Urinary bladder (tissue), 4 donors: ENCODE measurements around the gene DTNB. TPM values are rescaled to one million over a fixed set of nuclear protein-coding genes. Genes with fewer than 3 reads are reported as not detected.

ENCODE experiments used
- DNase-seq: peaks from one replicate; pipeline ENCODE4 v3.0.0-alpha.2; 2015; ENCODE audit errors: extremely low spot score
- H3K27ac ChIP-seq: one replicate; pipeline ENCODE4 v1.5.1; 2013; ENCODE audit warnings: low read depth, mild to moderate bottlenecking, moderate library complexity
- H3K36me3 ChIP-seq: one replicate; pipeline ENCODE4 v1.6.1; 2013; ENCODE audit warnings: mild to moderate bottlenecking, moderate library complexity; ENCODE audit not compliant: insufficient read depth
- H3K4me1 ChIP-seq: one replicate; pipeline ENCODE4 v1.6.1; 2013; ENCODE audit warnings: mild to moderate bottlenecking, moderate library complexity; ENCODE audit not compliant: insufficient read depth
- H3K4me3 ChIP-seq: one replicate; pipeline ENCODE4 v1.5.1; 2013; ENCODE audit warnings: low read depth, low read length
- WGBS: extraction: QIAGEN DNeasy Blood & Tissue Kit; methylation state at CpG from one replicate; pipeline ENCODE4 v1.1.7; 2013; 5-methylcytosine and 5-hydroxymethylcytosine counted together
- polyA plus RNA-seq: library from polyadenylated mRNA; stranded (reverse); fragments of 200-250 nt; gene quantifications from one replicate; pipeline ENCODE4 v1.2.3, GENCODE V29; 2013
- total RNA-seq: library from RNA; depleted of rRNA; stranded (reverse); fragments of >200 nt; gene quantifications from one replicate; pipeline ENCODE4 v1.2.3, GENCODE V29; 2014
- donor health status: healthy with polysubstance abuse.
- donor health status: healthy.

The DTNB gene
- total and polyA plus RNA-seq, 2 donors: 5.4 to 14.0 TPM

- no peak for DNase-seq
- peak overlapping the region; percentile 7 for H3K27ac ChIP-seq
- H3K36me3 ChIP-seq: no peaks in the 10 kb centered on the region
- H3K4me1 ChIP-seq: no peaks in the 10 kb centered on the region
- 42% methylated on average over 8 of the region's 8 CpGs for WGBS
- H3K4me3 ChIP-seq: no peak overlapping the region
These were observed 334.1 kb downstream of the DTNB start for GRCh38 chr2:25339211-25339674.

- WGBS: 77% methylated on average over 13 of the region's 13 CpGs
- H3K36me3 ChIP-seq: no peaks in the 10 kb centered on the region
- no peak for DNase-seq
- no peaks in the 10 kb centered on the region for H3K4me1 ChIP-seq
- H3K4me3 ChIP-seq: no peak overlapping the region
- H3K27ac ChIP-seq: no peak overlapping the region
These were observed 335.0 kb downstream of the DTNB start for GRCh38 chr2:25338401-25338800.

GRCh38 chr2:25337891-25338290 lies 335.5 kb downstream of the DTNB start:
- Histone ChIP-seq H3K4me1 (no peaks in the 10 kb centered on the region), H3K27ac (no peak overlapping the region), H3K36me3 (no peaks in the 10 kb centered on the region), H3K4me3 (no peak overlapping the region)
- WGBS: 78% methylated on average over 7 of the region's 7 CpGs
- DNase-seq: no peak

GRCh38 chr2:25337276-25337675 lies 336.1 kb downstream of the DTNB start:
- WGBS: 79% methylated on average over 10 of the region's 10 CpGs
- Histone ChIP-seq H3K4me1 (no peaks in the 10 kb centered on the region), H3K4me3 (no peak overlapping the region), H3K27ac (no peak overlapping the region), H3K36me3 (no peaks in the 10 kb centered on the region)
- no peak for DNase-seq

GRCh38 chr2:25336383-25336841 lies 337.0 kb downstream of the DTNB start:
- Histone ChIP-seq H3K4me3 (no peak overlapping the region), H3K27ac (no peak overlapping the region), H3K4me1 (no peaks in the 10 kb centered on the region), H3K36me3 (no peaks in the 10 kb centered on the region)
- 68% methylated on average over 10 of the region's 10 CpGs for WGBS
- DNase-seq: no peak

GRCh38 chr2:25335971-25336370 lies 337.4 kb downstream of the DTNB start:
- Histone ChIP-seq H3K27ac (no peak overlapping the region), H3K4me1 (no peaks in the 10 kb centered on the region), H3K4me3 (no peak overlapping the region), H3K36me3 (no peaks in the 10 kb centered on the region)
- DNase-seq: no peak
- WGBS: 73% methylated on average over 6 of the region's 6 CpGs

- no peaks in the 10 kb centered on the region for H3K4me1 ChIP-seq
- no peak for DNase-seq
- WGBS: 78% methylated on average over 8 of the region's 8 CpGs
- no peak overlapping the region for H3K27ac ChIP-seq
- H3K36me3 ChIP-seq: no peaks in the 10 kb centered on the region
- H3K4me3 ChIP-seq: no peak overlapping the region
These were observed 338.2 kb downstream of the DTNB start for GRCh38 chr2:25335204-25335603.

- Histone ChIP-seq H3K4me1 (no peaks in the 10 kb centered on the region), H3K27ac (no peak overlapping the region), H3K4me3 (no peak overlapping the region), H3K36me3 (no peaks in the 10 kb centered on the region)
- DNase-seq: no peak
- 89% methylated on average over 8 of the region's 8 CpGs for WGBS
These were observed 338.9 kb downstream of the DTNB start for GRCh38 chr2:25334482-25334881.

GRCh38 chr2:25333981-25334380 lies 339.4 kb downstream of the DTNB start:
- H3K27ac ChIP-seq: no peak overlapping the region

GRCh38 chr2:25332571-25332970 lies 340.8 kb downstream of the DTNB start:
- Histone ChIP-seq H3K27ac (no peak overlapping the region), H3K4me1 (no peaks in the 10 kb centered on the region), H3K4me3 (no peak overlapping the region), H3K36me3 (no peaks in the 10 kb centered on the region)
- 72% methylated on average over 9 of the region's 9 CpGs for WGBS
- no peak for DNase-seq

More at GRCh38 chr2:25333981-25334380, 339.4 kb downstream of the DTNB start:
- H3K36me3 ChIP-seq: no peaks in the 10 kb centered on the region
- DNase-seq: no peak
- no peaks in the 10 kb centered on the region for H3K4me1 ChIP-seq
- H3K4me3 ChIP-seq: no peak overlapping the region
- 79% methylated on average over 4 of the region's 4 CpGs for WGBS

GRCh38 chr2:25331686-25332365 lies 341.6 kb downstream of the DTNB start:
- no peaks in the 10 kb centered on the region for H3K4me1 ChIP-seq
- no peak overlapping the region for H3K27ac ChIP-seq
- no peaks in the 10 kb centered on the region for H3K36me3 ChIP-seq
- 83% methylated on average over 23 of the region's 23 CpGs for WGBS
- no peak for DNase-seq
- no peak overlapping the region for H3K4me3 ChIP-seq

GRCh38 chr2:25330937-25331336 lies 342.4 kb downstream of the DTNB start:
- 92% methylated on average over 4 of the region's 4 CpGs for WGBS
- no peak for DNase-seq
- Histone ChIP-seq H3K4me1 (no peaks in the 10 kb centered on the region), H3K36me3 (no peaks in the 10 kb centered on the region), H3K4me3 (no peak overlapping the region), H3K27ac (no peak overlapping the region)

- DNase-seq: no peak
- WGBS: 72% methylated on average over 10 of the region's 10 CpGs
- Histone ChIP-seq H3K4me3 (no peak overlapping the region), H3K4me1 (no peaks in the 10 kb centered on the region), H3K36me3 (no peaks in the 10 kb centered on the region), H3K27ac (no peak overlapping the region)
These were observed 343.1 kb downstream of the DTNB start for GRCh38 chr2:25330273-25330672.

GRCh38 chr2:25328152-25329085 lies 345.0 kb downstream of the DTNB start:
- no peak overlapping the region for H3K27ac ChIP-seq
- no peaks in the 10 kb centered on the region for H3K36me3 ChIP-seq
- WGBS: 84% methylated on average over 27 of the region's 27 CpGs
- H3K4me3 ChIP-seq: no peak overlapping the region
- DNase-seq: no peak
- H3K4me1 ChIP-seq: no peaks in the 10 kb centered on the region
